Upper lobe of right lung (tissue), 1 donor: Measurements from ENCODE around the gene WRAP73. TPM values are rescaled to one million over a fixed set of nuclear protein-coding genes. Genes with fewer than 3 reads are reported as not detected.
A peak's percentile ranks its signal among the peaks of the same experiment; 100 is the strongest.

ENCODE experiments used
- ATAC-seq: fragments of 200-7000 bp; cut with Tn5 transposase; one replicate; pipeline ENCODE4 v1.9.1; 2020; ENCODE audit warnings: mild to moderate bottlenecking, moderate library complexity
- DNase-seq: peaks from one replicate; pipeline ENCODE4 v3.0.0-alpha.2; 2020
- H3K27ac ChIP-seq: fragments of 200-600 bp; one replicate; pipeline ENCODE4 v1.8.0; 2022
- H3K27me3 ChIP-seq: fragments of 200-600 bp; one replicate; pipeline ENCODE4 v1.8.0; 2022; ENCODE audit warnings: mild to moderate bottlenecking
- H3K36me3 ChIP-seq: fragments of 200-600 bp; one replicate; pipeline ENCODE4 v1.8.0; 2022
- H3K4me1 ChIP-seq: fragments of 200-600 bp; one replicate; pipeline ENCODE4 v1.8.0; 2022
- H3K4me3 ChIP-seq: fragments of 200-600 bp; one replicate; pipeline ENCODE4 v1.8.0; 2022; ENCODE audit warnings: mild to moderate bottlenecking
- H3K9me3 ChIP-seq: fragments of 200-600 bp; one replicate; pipeline ENCODE4 v1.8.0; 2022
- CTCF ChIP-seq: fragments of 200-600 bp; IDR thresholded peaks from one replicate; pipeline ENCODE4 v1.8.0; 2022; ENCODE audit warnings: antibody characterized with exemption
- intact Hi-C: fragments of 100-400 bp; cut with DNase I; formaldehyde crosslinking; loops from one replicate; pipeline ENCODE4 v1.11.0; 2022
- total RNA-seq: library from RNA; stranded (reverse); fragmentation: NEBNext Ultra II Directional; extraction: Animal tissue kit (Norgen Biotek cat#: 25700); gene quantifications from one replicate; pipeline ENCODE4 v1.2.1, GENCODE V29; 2021
- donor health status: DM: no; HTN: yes; CAD: no; lungs with severe emphysema.

The WRAP73 gene
- total RNA-seq, 1 donor from 2014 or later = 18.5 TPM

GRCh38 chr1:3668585-3669300, 18.8 kb upstream of the WRAP73 start:
- TF ChIP-seq CTCF = no peak
- Histone ChIP-seq H3K27ac (no peak overlapping the region), H3K27me3 (no peaks in the 10 kb centered on the region), H3K36me3 (no peaks in the 10 kb centered on the region), H3K9me3 (no peaks in the 10 kb centered on the region), H3K4me3 (no peak overlapping the region), H3K4me1 (peaks cover 9% of the 10 kb centered on the region)
- intact Hi-C loops = no loop called here
- peak; percentile 96 for DNase-seq
- peak; percentile 91 for ATAC-seq

- no peaks in the 10 kb centered on the region for H3K36me3 ChIP-seq
- no peak overlapping the region for H3K4me3 ChIP-seq
- H3K27me3 ChIP-seq = no peaks in the 10 kb centered on the region
- peaks cover 9% of the 10 kb centered on the region for H3K4me1 ChIP-seq
- no peak overlapping the region for H3K27ac ChIP-seq
- DNase-seq (peak; percentile 50), ATAC-seq (no peak)
- no peaks in the 10 kb centered on the region for H3K9me3 ChIP-seq
- intact Hi-C loops = no loop called here
- no peak for TF ChIP-seq CTCF
Measured at GRCh38 chr1:3668148-3668547, 18.2 kb upstream of the WRAP73 start.

GRCh38 chr1:3664700-3665375, 14.9 kb upstream of the WRAP73 start:
- Histone ChIP-seq H3K27ac (no peak overlapping the region), H3K9me3 (no peaks in the 10 kb centered on the region), H3K4me3 (no peak overlapping the region), H3K4me1 (peaks cover 9% of the 10 kb centered on the region), H3K27me3 (no peaks in the 10 kb centered on the region), H3K36me3 (no peaks in the 10 kb centered on the region)
- no peak for ATAC-seq
- peak; percentile 34 for DNase-seq
- no peak for TF ChIP-seq CTCF
- intact Hi-C loops = no loop called here

GRCh38 chr1:3663999-3664699, 14.2 kb upstream of the WRAP73 start:
- Histone ChIP-seq H3K27ac (no peak overlapping the region), H3K36me3 (no peaks in the 10 kb centered on the region), H3K4me1 (peaks cover 7% of the 10 kb centered on the region), H3K27me3 (no peaks in the 10 kb centered on the region), H3K9me3 (no peaks in the 10 kb centered on the region), H3K4me3 (no peak overlapping the region)
- intact Hi-C loops = no loop called here
- DNase-seq = peak; percentile 36
- no peak for ATAC-seq
- no peak for TF ChIP-seq CTCF

- no peak overlapping the region for H3K27ac ChIP-seq
- H3K36me3 ChIP-seq = no peaks in the 10 kb centered on the region
- DNase-seq (peak; percentile 43), ATAC-seq (no peak)
- no peaks in the 10 kb centered on the region for H3K9me3 ChIP-seq
- intact Hi-C loops = no loop called here
- no peak overlapping the region for H3K4me3 ChIP-seq
- TF ChIP-seq CTCF = no peak
- peaks cover 9% of the 10 kb centered on the region for H3K27me3 ChIP-seq
- no peaks in the 10 kb centered on the region for H3K4me1 ChIP-seq
Measured at GRCh38 chr1:3662080-3662671, 12.3 kb upstream of the WRAP73 start.
